ENCODE results near the gene PAXIP1.

The PAXIP1 gene

GRCh38 chr7:154968336-154969001, 34.5 kb downstream of the PAXIP1 start:
- no peak overlapping the region for H3K27ac ChIP-seq (ENCODE audit: low read depth, low read length)
- 92% methylated on average over 11 of the region's 11 CpGs for WGBS

GRCh38 chr7:154967401-154967955, 35.4 kb downstream of the PAXIP1 start:
- H3K9ac ChIP-seq (ENCODE audit: low read depth, low read length) = no peak overlapping the region
- H3K4me3 ChIP-seq (ENCODE audit: low read length) = no peak overlapping the region
- no peaks in the 10 kb centered on the region for H3K9me3 ChIP-seq (ENCODE audit: insufficient read depth, low read depth, low read length)
- H3K27me3 ChIP-seq (ENCODE audit: insufficient read depth, low read length) = no peaks in the 10 kb centered on the region
- no peaks in the 10 kb centered on the region for H3K4me1 ChIP-seq (ENCODE audit: insufficient read depth, low read length)
- WGBS = 97% methylated on average over 3 of the region's 3 CpGs
- H3K27ac ChIP-seq (ENCODE audit: low read depth, low read length) = no peak overlapping the region
- peaks cover 91% of the 10 kb centered on the region for H3K36me3 ChIP-seq (ENCODE audit: insufficient read depth, low read length)

More at GRCh38 chr7:154968336-154969001, 34.5 kb downstream of the PAXIP1 start:
- H3K27me3 ChIP-seq (ENCODE audit: insufficient read depth, low read length) = no peaks in the 10 kb centered on the region
- no peak overlapping the region for H3K4me3 ChIP-seq (ENCODE audit: low read length)
- H3K4me1 ChIP-seq (ENCODE audit: insufficient read depth, low read length) = no peaks in the 10 kb centered on the region
- no peaks in the 10 kb centered on the region for H3K9me3 ChIP-seq (ENCODE audit: insufficient read depth, low read depth, low read length)
- peaks cover 90% of the 10 kb centered on the region for H3K36me3 ChIP-seq (ENCODE audit: insufficient read depth, low read length)
- H3K9ac ChIP-seq (ENCODE audit: low read depth, low read length) = no peak overlapping the region

GRCh38 chr7:154965014-154965413, 37.9 kb downstream of the PAXIP1 start:
- peaks cover 100% of the 10 kb centered on the region for H3K36me3 ChIP-seq (ENCODE audit: insufficient read depth, low read length)
- H3K4me1 ChIP-seq (ENCODE audit: insufficient read depth, low read length) = no peaks in the 10 kb centered on the region
- H3K9ac ChIP-seq (ENCODE audit: low read depth, low read length) = no peak overlapping the region
- no peaks in the 10 kb centered on the region for H3K9me3 ChIP-seq (ENCODE audit: insufficient read depth, low read depth, low read length)
- H3K4me3 ChIP-seq (ENCODE audit: low read length) = no peak overlapping the region
- no peaks in the 10 kb centered on the region for H3K27me3 ChIP-seq (ENCODE audit: insufficient read depth, low read length)
- H3K27ac ChIP-seq (ENCODE audit: low read depth, low read length) = no peak overlapping the region
- 84% methylated on average over 6 of the region's 6 CpGs for WGBS

- H3K4me1 ChIP-seq (ENCODE audit: insufficient read depth, low read length) = no peaks in the 10 kb centered on the region
- no peaks in the 10 kb centered on the region for H3K9me3 ChIP-seq (ENCODE audit: insufficient read depth, low read depth, low read length)
- no peaks in the 10 kb centered on the region for H3K27me3 ChIP-seq (ENCODE audit: insufficient read depth, low read length)
- peaks cover 96% of the 10 kb centered on the region for H3K36me3 ChIP-seq (ENCODE audit: insufficient read depth, low read length)
- no peak overlapping the region for H3K9ac ChIP-seq (ENCODE audit: low read depth, low read length)
- no peak overlapping the region for H3K4me3 ChIP-seq (ENCODE audit: low read length)
- no peak overlapping the region for H3K27ac ChIP-seq (ENCODE audit: low read depth, low read length)
- 97% methylated on average over 9 of the region's 10 CpGs for WGBS
Measured at GRCh38 chr7:154960063-154960790, 42.7 kb downstream of the PAXIP1 start.

- no peak overlapping the region for H3K9ac ChIP-seq (ENCODE audit: low read depth, low read length)
- no peak overlapping the region for H3K4me3 ChIP-seq (ENCODE audit: low read length)
- no peaks in the 10 kb centered on the region for H3K9me3 ChIP-seq (ENCODE audit: insufficient read depth, low read depth, low read length)
- H3K27me3 ChIP-seq (ENCODE audit: insufficient read depth, low read length) = no peaks in the 10 kb centered on the region
- WGBS = 96% methylated on average over 6 of the region's 6 CpGs
- H3K36me3 ChIP-seq (ENCODE audit: insufficient read depth, low read length) = peaks cover 94% of the 10 kb centered on the region
- H3K4me1 ChIP-seq (ENCODE audit: insufficient read depth, low read length) = no peaks in the 10 kb centered on the region
- H3K27ac ChIP-seq (ENCODE audit: low read depth, low read length) = no peak overlapping the region
Measured at GRCh38 chr7:154956427-154956826, 46.5 kb downstream of the PAXIP1 start.

GRCh38 chr7:154953006-154953684, 49.8 kb downstream of the PAXIP1 start:
- no peak overlapping the region for H3K27ac ChIP-seq (ENCODE audit: low read depth, low read length)
- no peaks in the 10 kb centered on the region for H3K4me1 ChIP-seq (ENCODE audit: insufficient read depth, low read length)
- peaks cover 88% of the 10 kb centered on the region for H3K36me3 ChIP-seq (ENCODE audit: insufficient read depth, low read length)
- 66% methylated on average over 9 of the region's 9 CpGs for WGBS
- no peak overlapping the region for H3K9ac ChIP-seq (ENCODE audit: low read depth, low read length)
- no peaks in the 10 kb centered on the region for H3K9me3 ChIP-seq (ENCODE audit: insufficient read depth, low read depth, low read length)
- H3K4me3 ChIP-seq (ENCODE audit: low read length) = no peak overlapping the region
- H3K27me3 ChIP-seq (ENCODE audit: insufficient read depth, low read length) = no peaks in the 10 kb centered on the region

GRCh38 chr7:154950960-154951359, 52.0 kb downstream of the PAXIP1 start:
- Histone ChIP-seq H3K27me3 (ENCODE audit: insufficient read depth, low read length) (no peaks in the 10 kb centered on the region), H3K4me1 (ENCODE audit: insufficient read depth, low read length) (no peaks in the 10 kb centered on the region), H3K9me3 (ENCODE audit: insufficient read depth, low read depth, low read length) (no peaks in the 10 kb centered on the region), H3K36me3 (ENCODE audit: insufficient read depth, low read length) (peaks cover 91% of the 10 kb centered on the region), H3K27ac (ENCODE audit: low read depth, low read length) (no peak overlapping the region), H3K4me3 (ENCODE audit: low read length) (no peak overlapping the region), H3K9ac (ENCODE audit: low read depth, low read length) (no peak overlapping the region)
- WGBS = 95% methylated on average over 2 of the region's 2 CpGs

- WGBS = 91% methylated on average over 5 of the region's 5 CpGs
- no peaks in the 10 kb centered on the region for H3K27me3 ChIP-seq (ENCODE audit: insufficient read depth, low read length)
- no peak overlapping the region for H3K4me3 ChIP-seq (ENCODE audit: low read length)
- H3K27ac ChIP-seq (ENCODE audit: low read depth, low read length) = 0 out of 2 replicates have a peak overlapping the region, but pooled peaks have one; percentile 33
- H3K36me3 ChIP-seq (ENCODE audit: insufficient read depth, low read length) = peaks cover 93% of the 10 kb centered on the region
- H3K9ac ChIP-seq (ENCODE audit: low read depth, low read length) = no peak overlapping the region
- no peaks in the 10 kb centered on the region for H3K4me1 ChIP-seq (ENCODE audit: insufficient read depth, low read length)
- H3K9me3 ChIP-seq (ENCODE audit: insufficient read depth, low read depth, low read length) = no peaks in the 10 kb centered on the region
Measured at GRCh38 chr7:154947604-154948003, 55.3 kb downstream of the PAXIP1 start.

- H3K27ac ChIP-seq (ENCODE audit: low read depth, low read length) = no peak overlapping the region
- H3K36me3 ChIP-seq (ENCODE audit: insufficient read depth, low read length) = peaks cover 85% of the 10 kb centered on the region
- 97% methylated on average over 7 of the region's 7 CpGs for WGBS
- no peaks in the 10 kb centered on the region for H3K9me3 ChIP-seq (ENCODE audit: insufficient read depth, low read depth, low read length)
- H3K4me1 ChIP-seq (ENCODE audit: insufficient read depth, low read length) = no peaks in the 10 kb centered on the region
- H3K27me3 ChIP-seq (ENCODE audit: insufficient read depth, low read length) = no peaks in the 10 kb centered on the region
- no peak overlapping the region for H3K9ac ChIP-seq (ENCODE audit: low read depth, low read length)
- no peak overlapping the region for H3K4me3 ChIP-seq (ENCODE audit: low read length)
Measured at GRCh38 chr7:154946166-154946565, 56.8 kb downstream of the PAXIP1 start.

GRCh38 chr7:154943906-154944305, 59.0 kb downstream of the PAXIP1 start:
- H3K27me3 ChIP-seq (ENCODE audit: insufficient read depth, low read length) = no peaks in the 10 kb centered on the region
- no peak overlapping the region for H3K27ac ChIP-seq (ENCODE audit: low read depth, low read length)
- no peak overlapping the region for H3K4me3 ChIP-seq (ENCODE audit: low read length)
- H3K9ac ChIP-seq (ENCODE audit: low read depth, low read length) = no peak overlapping the region
- no peaks in the 10 kb centered on the region for H3K4me1 ChIP-seq (ENCODE audit: insufficient read depth, low read length)
- WGBS = 92% methylated on average over 9 of the region's 9 CpGs
- no peaks in the 10 kb centered on the region for H3K9me3 ChIP-seq (ENCODE audit: insufficient read depth, low read depth, low read length)
- H3K36me3 ChIP-seq (ENCODE audit: insufficient read depth, low read length) = peaks cover 65% of the 10 kb centered on the region

GRCh38 chr7:154942691-154943090, 60.2 kb downstream of the PAXIP1 start:
- WGBS = no CpG with 5 or more reads among the region's 2 CpGs
- Histone ChIP-seq H3K36me3 (ENCODE audit: insufficient read depth, low read length) (peaks cover 57% of the 10 kb centered on the region), H3K4me1 (ENCODE audit: insufficient read depth, low read length) (no peaks in the 10 kb centered on the region), H3K9me3 (ENCODE audit: insufficient read depth, low read depth, low read length) (0 out of 2 replicates have a peak, but pooled peaks cover 3% of the 10 kb centered on the region), H3K9ac (ENCODE audit: low read depth, low read length) (no peak overlapping the region), H3K4me3 (ENCODE audit: low read length) (no peak overlapping the region), H3K27me3 (ENCODE audit: insufficient read depth, low read length) (no peaks in the 10 kb centered on the region), H3K27ac (ENCODE audit: low read depth, low read length) (no peak overlapping the region)
